GM21528 (cell line): ENCODE results near the gene FAF1.
"Not testable (repeated sequence)": the region's sequence is repeated elsewhere in the genome, so short reads cannot be mapped to it uniquely, and the experiment has no call there.

ENCODE experiments used
- ATAC-seq: cut with Tn5 transposase; IDR thresholded peaks from one replicate; pipeline ENCODE4 v1.9.1; 2021; ENCODE audit warnings: mild to moderate bottlenecking, moderate library complexity; ENCODE audit not compliant: unreplicated experiment, low FRiP score

FAF1 gene

GRCh38 chr1:50917138-50918137 is 42.6 kb downstream of the FAF1 start:
- ATAC-seq, result peak; percentile 60

GRCh38 chr1:50915621-50916020 is 44.4 kb downstream of the FAF1 start:
- no peak for ATAC-seq

GRCh38 chr1:50913954-50914353 is 46.1 kb downstream of the FAF1 start:
- no peak for ATAC-seq

GRCh38 chr1:50910356-50910755 is 49.7 kb downstream of the FAF1 start:
- ATAC-seq, result not testable (repeated sequence)

- not testable (repeated sequence) for ATAC-seq
Observed at GRCh38 chr1:50907610-50908009, 52.5 kb downstream of the FAF1 start.

GRCh38 chr1:50906050-50906449 is 54.0 kb downstream of the FAF1 start:
- ATAC-seq, result not testable (repeated sequence)

- no peak for ATAC-seq
Observed at GRCh38 chr1:50902419-50902818, 57.6 kb downstream of the FAF1 start.

GRCh38 chr1:50901872-50902271 is 58.2 kb downstream of the FAF1 start:
- no peak for ATAC-seq

- no peak for ATAC-seq
Observed at GRCh38 chr1:50898773-50899172, 61.3 kb downstream of the FAF1 start.

GRCh38 chr1:50894340-50894739 is 65.7 kb downstream of the FAF1 start:
- ATAC-seq, result no peak

GRCh38 chr1:50893466-50893865 is 66.6 kb downstream of the FAF1 start:
- no peak for ATAC-seq

GRCh38 chr1:50887555-50887954 is 72.5 kb downstream of the FAF1 start:
- not testable (repeated sequence) for ATAC-seq

GRCh38 chr1:50880373-50880772 is 79.7 kb downstream of the FAF1 start:
- no peak for ATAC-seq

GRCh38 chr1:50879137-50879536 is 80.9 kb downstream of the FAF1 start:
- no peak for ATAC-seq

GRCh38 chr1:50878434-50878833 is 81.6 kb downstream of the FAF1 start:
- no peak for ATAC-seq

GRCh38 chr1:50877641-50878040 is 82.4 kb downstream of the FAF1 start:
- no peak for ATAC-seq

- peak; percentile 95 for ATAC-seq
Observed at GRCh38 chr1:50873458-50874187, 86.4 kb downstream of the FAF1 start.

GRCh38 chr1:50864845-50865244 is 95.2 kb downstream of the FAF1 start:
- not testable (repeated sequence) for ATAC-seq

GRCh38 chr1:50861772-50862171 is 98.3 kb downstream of the FAF1 start:
- ATAC-seq, result no peak

- no peak for ATAC-seq
Observed at GRCh38 chr1:50860702-50861101, 99.4 kb downstream of the FAF1 start.

GRCh38 chr1:50860256-50860655 is 99.8 kb downstream of the FAF1 start:
- ATAC-seq, result no peak
